Measurements from ENCODE around the gene CNTNAP5. TPM values are rescaled to one million over a fixed set of nuclear protein-coding genes. Genes with fewer than 3 reads are reported as not detected.

The CNTNAP5 gene
- total and polyA plus RNA-seq, 2 of the 4 experiments (the other 2 are of a cell fraction): not detected

- Histone ChIP-seq H3K4me2 (ENCODE audit: low read depth, low read length) (no peak overlapping the region), H2BK20ac (ENCODE audit: low read depth, low read length) (no peak overlapping the region), H4K8ac (ENCODE audit: low read depth in 2 of 2, low read length in 2 of 2) (no peak overlapping the region), H3K79me1 (ENCODE audit: low read depth in 1 of 2, low read length in 2 of 2) (no peaks in the 10 kb centered on the region), H2AFZ (replicated peaks; ENCODE audit: low read length, poor library complexity) (no peak overlapping the region), H2AK9ac (replicated peaks; ENCODE audit: low read depth, low read length, poor library complexity) (no peak overlapping the region), H3K27ac (ENCODE audit: insufficient read depth, low read length) (no peak overlapping the region), H3K14ac (replicated peaks; ENCODE audit: low read depth, low read length) (no peak overlapping the region), H4K5ac (ENCODE audit: low read depth, low read length) (no peak overlapping the region), H3K4me1 (ENCODE audit: control insufficient read depth, insufficient read depth, low read length) (no peaks in the 10 kb centered on the region), H3K23ac (ENCODE audit: low read depth, low read length) (no peak overlapping the region), H4K91ac (ENCODE audit: insufficient read depth, low read depth, low read length) (no peak overlapping the region), H4K20me1 (ENCODE audit: insufficient read depth, low read length) (no peaks in the 10 kb centered on the region), H3K56ac (ENCODE audit: extremely low read depth, insufficient read depth, low read length) (no peak overlapping the region), H3K4ac (ENCODE audit: low read depth, low read length) (no peak overlapping the region), H3K27me3 (ENCODE audit: control insufficient read depth, insufficient read depth, low read length) (no peaks in the 10 kb centered on the region), H2AK5ac (ENCODE audit: low read depth, low read length) (no peak overlapping the region), H2BK120ac (ENCODE audit: low read depth, low read length) (no peak overlapping the region), H3K4me3 (ENCODE audit: insufficient read depth, low read depth, low read length) (no peak overlapping the region), H3K18ac (ENCODE audit: low read depth, low read length) (no peak overlapping the region), H3K9me3 (ENCODE audit: control insufficient read depth, insufficient read depth, low read length) (no peaks in the 10 kb centered on the region), H2BK15ac (ENCODE audit: low read depth, low read length) (no peak overlapping the region), H2BK5ac (ENCODE audit: low read depth, low read length, poor library complexity, severe bottlenecking) (no peak overlapping the region), H3K9me1 (ENCODE audit: insufficient read depth, low read length) (no peaks in the 10 kb centered on the region), H3K36me3 (ENCODE audit: control insufficient read depth, insufficient read depth, low read length) (no peaks in the 10 kb centered on the region), H3K9ac (ENCODE audit: low read depth, low read length) (no peak overlapping the region)
- no peak for TF ChIP-seq USF2 (IDR thresholded peaks at IDR 0.05; ENCODE audit: low read depth, low read length)
- TF ChIP-seq RAD21 (IDR thresholded peaks at IDR 0.05; ENCODE audit: low read length): no peak
- TF ChIP-seq NFE2L2 (IDR thresholded peaks at IDR 0.05; ENCODE audit: low read depth, low read length): no peak
- TF ChIP-seq ELK1 (IDR thresholded peaks at IDR 0.05; ENCODE audit: borderline replicate concordance, low read depth, low read length): no peak
- TF ChIP-seq POLR2A (IDR thresholded peaks at IDR 0.05; ENCODE audit: low read depth, low read length): no peak
- no peak for TF ChIP-seq BHLHE40 (IDR thresholded peaks at IDR 0.05; ENCODE audit: low read depth, low read length)
- no peak for TF ChIP-seq RCOR1 (IDR thresholded peaks at IDR 0.05; ENCODE audit: insufficient replicate concordance, low read length)
- TF ChIP-seq CHD1 (IDR thresholded peaks at IDR 0.05; ENCODE audit: low read depth, low read length): no peak
- ChIA-PET POLR2A (ENCODE audit: unreplicated experiment) (no interaction called here), CTCF (no interaction called here)
- BruUV-seq (replicated peaks): no TSS peak
- ATAC-seq (ENCODE audit: low read depth) (no peak), DNase-seq (no peak)
- dilution Hi-C loops (cut with HindIII; ENCODE audit: low sequenced_read_pairs, unreplicated experiment): no loop called here
- intact Hi-C loops (cut with micrococcal nuclease): no loop called here
- in situ Hi-C loops (cut with MboI; ENCODE audit: low sequenced_read_pairs): no loop called here
- WGBS, 2 experiments (ENCODE audit: extremely low coverage in 2 of 2, insufficient read length in 1 of 2): 53% methylated on average over 3 of the region's 6 CpGs; no CpG with 5 or more reads in 1 of the 2 experiments
Observed at GRCh38 chr2:124558277-124558905, 533.3 kb downstream of the CNTNAP5 start.

Data from IMR-90 (cell line).